Mesenchymal stem cell (in vitro differentiated cells and primary cell): Measurements from ENCODE around the gene USP54.

ENCODE experiments used
- DNase-seq: peaks from one replicate; pipeline ENCODE4 v3.0.0-alpha.2; 2013
- H2AFZ ChIP-seq: one replicate; pipeline ENCODE4 v1.6.1; 2013; ENCODE audit warnings: low read depth, mild to moderate bottlenecking, control low read depth, inconsistent platforms, low read length, moderate library complexity
- H2AK5ac ChIP-seq: 2 replicates; pipeline ENCODE4 v1.6.1; 2013; ENCODE audit warnings: low read length, moderate library complexity, mild to moderate bottlenecking, inconsistent platforms; ENCODE audit not compliant: severe bottlenecking
- H2BK120ac ChIP-seq: one replicate; pipeline ENCODE4 v1.6.1; 2013; ENCODE audit warnings: low read depth, mild to moderate bottlenecking, inconsistent platforms, low read length, moderate library complexity
- H2BK12ac ChIP-seq, 2 experiments: one replicate each; pipeline ENCODE4 v1.6.1; 2013; ENCODE audit warnings: inconsistent platforms in 2 of 2, low read length in 2 of 2, mild to moderate bottlenecking in 2 of 2, moderate library complexity in 2 of 2, control low read depth in 1 of 2
- H2BK15ac ChIP-seq: one replicate; pipeline ENCODE4 v1.6.1; 2013; ENCODE audit warnings: mild to moderate bottlenecking, low read depth, inconsistent platforms; ENCODE audit not compliant: poor library complexity, severe bottlenecking
- H2BK5ac ChIP-seq: 2 replicates; pipeline ENCODE4 v1.6.1; 2013; ENCODE audit warnings: low read depth, mild to moderate bottlenecking, low read length, control low read depth, inconsistent platforms; ENCODE audit not compliant: poor library complexity, severe bottlenecking
- H3K14ac ChIP-seq, 2 experiments: one replicate each; pipeline ENCODE4 v1.6.1; 2013; ENCODE audit warnings: inconsistent platforms in 2 of 2, low read length in 2 of 2, control low read depth in 1 of 2, mild to moderate bottlenecking in 1 of 2, moderate library complexity in 1 of 2
- H3K18ac ChIP-seq, 2 experiments: one replicate each; pipeline ENCODE4 v1.6.1; 2013; ENCODE audit warnings: inconsistent platforms in 2 of 2, low read length in 2 of 2, control low read depth in 1 of 2, low read depth in 1 of 2, mild to moderate bottlenecking in 1 of 2
- H3K23ac ChIP-seq, 2 experiments: one replicate each; pipeline ENCODE4 v1.6.1; 2013; ENCODE audit warnings: inconsistent platforms in 2 of 2, low read length in 2 of 2, mild to moderate bottlenecking in 2 of 2, moderate library complexity in 2 of 2, control low read depth in 1 of 2
- H3K27ac ChIP-seq: 2 replicates; pipeline ENCODE4 v1.5.1; 2013; ENCODE audit warnings: mild to moderate bottlenecking, moderate library complexity, low read length, control low read depth, inconsistent platforms; ENCODE audit not compliant: poor library complexity, severe bottlenecking
- H3K27me3 ChIP-seq, 2 experiments: 2 replicates each; pipeline versions ENCODE4 v1.6.1 to v1.7.0; 2013; ENCODE audit warnings: low read length in 2 of 2, mild to moderate bottlenecking in 2 of 2, moderate library complexity in 2 of 2, control low read depth in 1 of 2, inconsistent platforms in 1 of 2; ENCODE audit not compliant: control insufficient read depth in 1 of 2, insufficient read depth in 1 of 2
- H3K36me3 ChIP-seq, 2 experiments: 2 replicates each; pipeline versions ENCODE4 v1.6.1 to v1.7.0; 2013; ENCODE audit warnings: low read length in 2 of 2, control low read depth in 1 of 2, inconsistent platforms in 1 of 2, low read depth in 1 of 2, mild to moderate bottlenecking in 1 of 2; ENCODE audit not compliant: insufficient read depth in 2 of 2, control insufficient read depth in 1 of 2
- H3K4ac ChIP-seq, 2 experiments: one replicate each; pipeline ENCODE4 v1.6.1; 2013; ENCODE audit warnings: inconsistent platforms in 2 of 2, low read length in 2 of 2, mild to moderate bottlenecking in 2 of 2, moderate library complexity in 2 of 2, control low read depth in 1 of 2, low read depth in 1 of 2
- H3K4me1 ChIP-seq: 2 replicates; pipeline ENCODE4 v1.6.1; 2013; ENCODE audit warnings: low read depth, low read length, control low read depth; ENCODE audit not compliant: control insufficient read depth, insufficient read depth
- H3K4me2 ChIP-seq: 2 replicates; pipeline ENCODE4 v1.6.1; 2013; ENCODE audit warnings: low read length, mild to moderate bottlenecking, inconsistent platforms; ENCODE audit not compliant: poor library complexity, severe bottlenecking
- H3K4me3 ChIP-seq, 2 experiments: 2 replicates each; pipeline versions ENCODE4 v1.5.1 to v1.7.0; 2013; ENCODE audit warnings: low read length in 2 of 2, mild to moderate bottlenecking in 2 of 2, control low read depth in 1 of 2, low read depth in 1 of 2; ENCODE audit not compliant: insufficient read depth in 1 of 2
- H3K79me1 ChIP-seq: replicated peaks from 2 replicates; pipeline ENCODE4 v1.6.1; 2013; ENCODE audit warnings: mild to moderate bottlenecking, control low read depth, low read length, inconsistent platforms; ENCODE audit not compliant: poor library complexity, severe bottlenecking
- H3K9ac ChIP-seq: 2 replicates; pipeline ENCODE4 v1.7.0; 2013; ENCODE audit warnings: mild to moderate bottlenecking, low read length, moderate library complexity
- H3K9me3 ChIP-seq: 2 replicates; pipeline ENCODE4 v1.7.0; 2013; ENCODE audit warnings: mild to moderate bottlenecking, low read length; ENCODE audit not compliant: control insufficient read depth
- H4K8ac ChIP-seq: one replicate; pipeline ENCODE4 v1.6.1; 2013; ENCODE audit warnings: inconsistent platforms, mild to moderate bottlenecking, low read length, moderate library complexity
- H4K91ac ChIP-seq: one replicate; pipeline ENCODE4 v1.6.1; 2013; ENCODE audit warnings: mild to moderate bottlenecking, low read length, inconsistent platforms
- WGBS: methylation state at CpG from one replicate; pipeline ENCODE4 v1.1.7; 2013; ENCODE audit warnings: mixed read lengths; 5-methylcytosine and 5-hydroxymethylcytosine counted together

USP54 gene

GRCh38 chr10:73552819-73553715 is 38.1 kb downstream of the USP54 start:
- Histone ChIP-seq H3K4me1 (no peaks in the 10 kb centered on the region), H4K8ac (no peak overlapping the region), H3K36me3 (no peaks in the 10 kb centered on the region), H2AFZ (no peak overlapping the region), H4K91ac (no peak overlapping the region), H2AK5ac (no peak overlapping the region), H2BK120ac (no peak overlapping the region), H3K79me1 (peaks cover 9% of the 10 kb centered on the region), H3K18ac (no peak overlapping the region), H3K27ac (no peak overlapping the region), H3K4me3 (no peak overlapping the region), H3K23ac (peak overlapping the region in 1 of 2 experiments; percentile 72), H2BK15ac (no peak overlapping the region), H2BK5ac (no peak overlapping the region), H3K27me3 (no peaks in the 10 kb centered on the region), H3K9ac (no peak overlapping the region), H2BK12ac (no peak overlapping the region), H3K9me3 (no peaks in the 10 kb centered on the region), H3K4ac (no peak overlapping the region), H3K4me2 (no peak overlapping the region), H3K14ac (no peak overlapping the region)
- no peak for DNase-seq
- 85% methylated on average over 3 of the region's 3 CpGs for WGBS

- 100% methylated on average over 1 of the region's 1 CpG for WGBS
- peaks cover 8% of the 10 kb centered on the region for H3K79me1 ChIP-seq
- no peak overlapping the region for H3K14ac ChIP-seq
- H2BK120ac ChIP-seq = no peak overlapping the region
- H3K4me3 ChIP-seq = no peak overlapping the region
- H3K36me3 ChIP-seq = no peaks in the 10 kb centered on the region
- H2BK12ac ChIP-seq = no peak overlapping the region
- no peak overlapping the region for H2BK15ac ChIP-seq
- H2AK5ac ChIP-seq = no peak overlapping the region
- no peak overlapping the region for H3K4me2 ChIP-seq
- H3K27me3 ChIP-seq = no peaks in the 10 kb centered on the region
- H3K9ac ChIP-seq = no peak overlapping the region
- no peaks in the 10 kb centered on the region for H3K4me1 ChIP-seq
- H3K18ac ChIP-seq = no peak overlapping the region
- H3K27ac ChIP-seq = no peak overlapping the region
- H3K4ac ChIP-seq = no peak overlapping the region
- H2BK5ac ChIP-seq = no peak overlapping the region
- H2AFZ ChIP-seq = no peak overlapping the region
- no peak overlapping the region for H3K23ac ChIP-seq
- H3K9me3 ChIP-seq = no peaks in the 10 kb centered on the region
- H4K91ac ChIP-seq = no peak overlapping the region
- no peak for DNase-seq
- H4K8ac ChIP-seq = no peak overlapping the region
These were observed 39.6 kb downstream of the USP54 start for GRCh38 chr10:73551515-73551914.

DNA sequence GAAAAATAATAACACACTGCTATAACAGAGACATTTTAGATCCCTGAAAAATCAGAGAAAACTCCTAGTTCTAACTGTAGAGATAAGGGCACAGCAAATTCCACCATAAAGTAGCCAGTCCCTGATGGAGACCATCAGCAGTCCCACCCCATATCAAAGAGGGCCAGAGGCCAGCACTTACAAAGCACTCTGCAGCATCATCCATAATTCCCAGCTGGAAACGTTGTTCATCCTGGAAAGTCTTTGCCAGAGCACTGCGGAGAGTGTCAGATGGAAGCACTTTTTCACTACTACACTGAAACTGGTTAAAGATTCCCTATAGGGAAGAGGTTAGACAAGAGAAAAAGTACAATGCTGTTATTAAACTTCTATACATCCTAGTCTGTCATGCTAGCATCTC is 45.8 kb downstream of the USP54 start:
- Histone ChIP-seq H3K27ac (no peak overlapping the region), H4K8ac (no peak overlapping the region), H3K18ac (no peak overlapping the region), H3K27me3 (no peaks in the 10 kb centered on the region), H2BK5ac (no peak overlapping the region), H3K4me3 (no peak overlapping the region), H2AFZ (no peak overlapping the region), H3K4ac (no peak overlapping the region), H3K36me3 (peaks cover 6 to 13% of the 10 kb centered on the region in 2 experiments), H3K79me1 (peaks cover 7% of the 10 kb centered on the region), H3K9me3 (no peaks in the 10 kb centered on the region), H2BK120ac (no peak overlapping the region), H4K91ac (no peak overlapping the region), H3K4me1 (peaks cover 1% of the 10 kb centered on the region), H2AK5ac (no peak overlapping the region), H2BK12ac (no peak overlapping the region), H3K4me2 (no peak overlapping the region), H3K14ac (no peak overlapping the region), H3K9ac (no peak overlapping the region), H2BK15ac (no peak overlapping the region), H3K23ac (no peak overlapping the region)
- no peak for DNase-seq
- WGBS = no CpG with 5 or more reads among the region's 2 CpGs

DNA sequence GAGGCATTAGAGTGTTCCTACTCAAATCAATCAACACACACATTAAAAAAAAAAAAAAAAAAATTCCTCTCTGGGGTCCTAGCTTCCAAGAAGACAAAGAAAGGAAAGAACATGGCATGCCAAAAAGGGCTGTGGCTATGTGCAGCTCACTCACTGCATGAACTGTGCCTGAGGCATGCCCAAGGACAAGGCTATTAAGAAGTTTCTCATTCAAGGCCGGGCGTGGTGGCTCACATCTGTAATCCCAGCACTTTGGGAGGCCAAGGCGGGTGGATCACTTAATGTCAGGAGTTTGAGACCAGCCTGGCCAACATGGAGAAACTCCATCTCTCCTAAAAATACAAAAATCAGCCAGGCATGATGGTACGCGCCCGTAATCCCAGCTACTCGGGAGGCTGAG is 53.4 kb downstream of the USP54 start:
- no peaks in the 10 kb centered on the region for H3K4me1 ChIP-seq
- H3K4ac ChIP-seq = no peak overlapping the region
- no peak overlapping the region for H3K9ac ChIP-seq
- H3K27ac ChIP-seq = no peak overlapping the region
- H2BK120ac ChIP-seq = no peak overlapping the region
- no peaks in the 10 kb centered on the region for H3K27me3 ChIP-seq
- H2AK5ac ChIP-seq = no peak overlapping the region
- no peak overlapping the region for H2BK15ac ChIP-seq
- H3K23ac ChIP-seq = no peak overlapping the region
- H3K4me3 ChIP-seq = no peak overlapping the region
- H3K14ac ChIP-seq = no peak overlapping the region
- no peak for DNase-seq
- H2BK5ac ChIP-seq = no peak overlapping the region
- H4K8ac ChIP-seq = no peak overlapping the region
- 96% methylated on average over 7 of the region's 7 CpGs for WGBS
- no peak overlapping the region for H3K18ac ChIP-seq
- no peak overlapping the region for H2BK12ac ChIP-seq
- H3K4me2 ChIP-seq = no peak overlapping the region
- H2AFZ ChIP-seq = no peak overlapping the region
- H4K91ac ChIP-seq = no peak overlapping the region
- no peaks in the 10 kb centered on the region for H3K9me3 ChIP-seq
- H3K79me1 ChIP-seq = peaks cover 1% of the 10 kb centered on the region
- H3K36me3 ChIP-seq = peaks cover 15 to 18% of the 10 kb centered on the region in 2 experiments
